ENCODE measurements around the gene CHCHD3. TPM values are rescaled to one million over a fixed set of nuclear protein-coding genes. Genes with fewer than 3 reads are reported as not detected.

Gene CHCHD3
- total RNA-seq, 3 donors from 2014 or later, result 80.7 to 101 (median 92.0) TPM

- no peaks in the 10 kb centered on the region for H3K36me3 Mint-ChIP-seq (ENCODE audit: insufficient read depth)
- DNase-seq (no peak), ATAC-seq (no peak)
- H3K4me3 Mint-ChIP-seq, result no peak overlapping the region
- H3K9me3 Mint-ChIP-seq, result no peaks in the 10 kb centered on the region
- H3K4me1 Mint-ChIP-seq (ENCODE audit: low read depth), result peaks cover 15% of the 10 kb centered on the region
- H3K27me3 Mint-ChIP-seq (ENCODE audit: low read depth), result no peaks in the 10 kb centered on the region
These were observed 304.5 kb downstream of the CHCHD3 start for GRCh38 chr7:132777414-132777813.

- DNase-seq, result no peak
- H3K4me1 Mint-ChIP-seq (ENCODE audit: low read depth), result peaks cover 23% of the 10 kb centered on the region
- ATAC-seq, result no peak
- H3K27me3 Mint-ChIP-seq (ENCODE audit: low read depth), result peaks cover 2% of the 10 kb centered on the region
- H3K9me3 Mint-ChIP-seq, result no peaks in the 10 kb centered on the region
- no peaks in the 10 kb centered on the region for H3K36me3 Mint-ChIP-seq (ENCODE audit: insufficient read depth)
- H3K4me3 Mint-ChIP-seq, result no peak overlapping the region
These were observed 305.8 kb downstream of the CHCHD3 start for GRCh38 chr7:132776048-132776620.

DNA sequence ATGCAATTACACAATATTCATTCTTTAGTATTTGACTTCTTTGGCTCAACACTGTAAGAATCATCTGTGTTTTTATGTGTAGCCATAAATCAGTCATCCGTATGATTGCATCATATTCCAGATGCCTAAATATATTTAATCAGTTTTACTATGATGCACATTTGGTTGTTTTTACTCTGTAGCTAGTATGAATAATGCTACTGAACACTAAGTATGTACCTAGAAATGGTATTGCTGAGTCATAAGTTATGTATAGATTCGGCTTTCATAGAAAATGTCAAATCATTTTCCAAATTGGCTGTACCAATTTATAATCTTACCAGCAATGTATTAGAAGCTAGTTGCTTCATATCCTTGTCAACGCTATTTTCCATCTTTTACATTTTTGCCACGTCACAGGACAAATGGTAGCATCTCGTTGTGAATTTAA, 308.3 kb downstream of the CHCHD3 start:
- ATAC-seq, result peak; percentile 38 to 69
- H3K4me1 Mint-ChIP-seq (ENCODE audit: low read depth), result peaks cover 33% of the 10 kb centered on the region
- H3K9me3 Mint-ChIP-seq, result peaks cover 17% of the 10 kb centered on the region
- H3K36me3 Mint-ChIP-seq (ENCODE audit: insufficient read depth), result peaks cover 4% of the 10 kb centered on the region
- H3K27me3 Mint-ChIP-seq (ENCODE audit: low read depth), result peaks cover 2% of the 10 kb centered on the region
- DNase-seq, result no peak
- H3K4me3 Mint-ChIP-seq, result no peak overlapping the region

GRCh38 chr7:132771301-132771730, 310.6 kb downstream of the CHCHD3 start:
- Mint-ChIP-seq H3K36me3 (ENCODE audit: insufficient read depth) (peaks cover 4% of the 10 kb centered on the region), H3K27me3 (ENCODE audit: low read depth) (peaks cover 2% of the 10 kb centered on the region), H3K4me3 (no peak overlapping the region), H3K9me3 (peaks cover 17% of the 10 kb centered on the region), H3K4me1 (ENCODE audit: low read depth) (peaks cover 24% of the 10 kb centered on the region)
- DNase-seq, result peak; percentile 9
- peak; percentile 56 to 80 for ATAC-seq

GRCh38 chr7:132770055-132770454, 311.8 kb downstream of the CHCHD3 start:
- Mint-ChIP-seq H3K27me3 (ENCODE audit: low read depth) (peaks cover 2% of the 10 kb centered on the region), H3K4me1 (ENCODE audit: low read depth) (peaks cover 24% of the 10 kb centered on the region), H3K9me3 (peaks cover 17% of the 10 kb centered on the region), H3K36me3 (ENCODE audit: insufficient read depth) (peaks cover 4% of the 10 kb centered on the region), H3K4me3 (no peak overlapping the region)
- ATAC-seq, result no peak
- no peak for DNase-seq

DNA sequence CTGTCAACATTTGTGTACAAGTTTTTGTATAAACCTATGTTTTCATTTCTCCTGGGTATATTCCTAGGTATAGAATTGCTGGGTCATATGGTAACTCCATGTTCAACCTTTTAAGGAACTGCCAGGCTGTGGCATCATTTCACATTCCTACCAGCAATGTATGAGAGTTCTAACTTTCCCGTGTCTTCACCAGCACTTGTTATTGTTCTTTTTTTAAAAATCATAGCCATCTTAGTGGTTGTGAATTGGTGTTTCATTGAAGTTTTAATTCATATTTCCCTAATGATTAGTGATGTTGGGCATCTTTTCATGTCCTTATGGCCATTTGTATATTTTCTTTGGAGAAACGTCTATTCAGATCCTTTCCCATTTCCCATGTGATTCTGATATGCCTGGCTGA, 312.6 kb downstream of the CHCHD3 start:
- peaks cover 17% of the 10 kb centered on the region for H3K9me3 Mint-ChIP-seq
- DNase-seq, result no peak
- H3K4me1 Mint-ChIP-seq (ENCODE audit: low read depth), result peaks cover 24% of the 10 kb centered on the region
- no peak overlapping the region for H3K4me3 Mint-ChIP-seq
- H3K36me3 Mint-ChIP-seq (ENCODE audit: insufficient read depth), result peaks cover 4% of the 10 kb centered on the region
- no peak for ATAC-seq
- peaks cover 2% of the 10 kb centered on the region for H3K27me3 Mint-ChIP-seq (ENCODE audit: low read depth)

DNA sequence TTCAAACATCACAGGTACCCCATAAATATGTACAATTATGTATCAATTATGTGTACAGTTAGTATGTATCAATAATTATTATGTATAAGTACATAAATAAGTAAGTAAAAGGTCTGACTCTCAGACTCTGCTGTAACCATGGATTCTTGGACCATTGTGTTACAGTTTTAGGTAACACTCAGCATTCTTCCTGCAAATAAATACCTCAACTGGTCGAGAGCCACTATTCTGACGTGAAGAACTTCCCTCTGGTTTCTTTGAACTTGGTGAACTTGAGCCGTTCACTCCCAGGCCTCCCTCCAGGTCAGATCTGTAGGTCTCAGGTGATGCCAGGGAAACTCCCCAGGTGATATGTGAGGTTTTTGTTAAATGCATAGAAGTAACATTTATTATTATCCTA, 313.8 kb downstream of the CHCHD3 start:
- no peak overlapping the region for H3K4me3 Mint-ChIP-seq
- peaks cover 2% of the 10 kb centered on the region for H3K27me3 Mint-ChIP-seq (ENCODE audit: low read depth)
- peaks cover 4% of the 10 kb centered on the region for H3K36me3 Mint-ChIP-seq (ENCODE audit: insufficient read depth)
- H3K4me1 Mint-ChIP-seq (ENCODE audit: low read depth), result peaks cover 24% of the 10 kb centered on the region
- DNase-seq (no peak), ATAC-seq (no peak)
- H3K9me3 Mint-ChIP-seq, result peaks cover 17% of the 10 kb centered on the region

DNA sequence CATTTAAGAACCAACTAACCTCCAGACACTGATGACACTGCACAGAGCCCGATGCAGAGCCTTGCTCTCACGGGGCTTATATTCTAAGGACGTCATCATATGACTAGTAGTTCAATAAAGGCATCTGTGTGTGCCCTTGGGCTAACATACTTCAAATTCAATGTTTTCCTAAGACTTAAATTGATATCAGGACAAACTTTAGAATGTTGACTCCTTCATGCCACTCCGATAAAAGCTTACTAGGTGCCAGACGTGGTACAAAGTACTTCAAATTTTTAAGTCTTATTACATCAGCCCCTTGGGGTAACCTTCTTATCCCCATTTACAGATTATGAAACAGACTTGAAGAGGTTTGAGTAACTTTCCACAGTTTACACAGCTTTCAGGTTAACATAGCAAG, 314.5 kb downstream of the CHCHD3 start:
- H3K4me1 Mint-ChIP-seq (ENCODE audit: low read depth), result peaks cover 24% of the 10 kb centered on the region
- H3K4me3 Mint-ChIP-seq, result no peak overlapping the region
- DNase-seq (no peak), ATAC-seq (no peak)
- H3K36me3 Mint-ChIP-seq (ENCODE audit: insufficient read depth), result peaks cover 4% of the 10 kb centered on the region
- H3K27me3 Mint-ChIP-seq (ENCODE audit: low read depth), result peaks cover 2% of the 10 kb centered on the region
- H3K9me3 Mint-ChIP-seq, result peaks cover 17% of the 10 kb centered on the region

GRCh38 chr7:132766660-132767059, 315.2 kb downstream of the CHCHD3 start:
- H3K27me3 Mint-ChIP-seq (ENCODE audit: low read depth), result peaks cover 2% of the 10 kb centered on the region
- peaks cover 21% of the 10 kb centered on the region for H3K4me1 Mint-ChIP-seq (ENCODE audit: low read depth)
- no peak overlapping the region for H3K4me3 Mint-ChIP-seq
- ATAC-seq, result no peak
- peaks cover 17% of the 10 kb centered on the region for H3K9me3 Mint-ChIP-seq
- H3K36me3 Mint-ChIP-seq (ENCODE audit: insufficient read depth), result peaks cover 4% of the 10 kb centered on the region
- DNase-seq, result no peak

- Mint-ChIP-seq H3K36me3 (ENCODE audit: insufficient read depth) (peaks cover 4% of the 10 kb centered on the region), H3K4me3 (no peak overlapping the region), H3K27me3 (ENCODE audit: low read depth) (no peaks in the 10 kb centered on the region), H3K9me3 (peaks cover 17% of the 10 kb centered on the region), H3K4me1 (ENCODE audit: low read depth) (peaks cover 13% of the 10 kb centered on the region)
- DNase-seq, result no peak
- no peak for ATAC-seq
These were observed 316.0 kb downstream of the CHCHD3 start for GRCh38 chr7:132765861-132766260.

GRCh38 chr7:132764762-132765161, 317.1 kb downstream of the CHCHD3 start:
- Mint-ChIP-seq H3K36me3 (ENCODE audit: insufficient read depth) (peaks cover 4% of the 10 kb centered on the region), H3K9me3 (peaks cover 10% of the 10 kb centered on the region)
- ATAC-seq, result no peak

DNA sequence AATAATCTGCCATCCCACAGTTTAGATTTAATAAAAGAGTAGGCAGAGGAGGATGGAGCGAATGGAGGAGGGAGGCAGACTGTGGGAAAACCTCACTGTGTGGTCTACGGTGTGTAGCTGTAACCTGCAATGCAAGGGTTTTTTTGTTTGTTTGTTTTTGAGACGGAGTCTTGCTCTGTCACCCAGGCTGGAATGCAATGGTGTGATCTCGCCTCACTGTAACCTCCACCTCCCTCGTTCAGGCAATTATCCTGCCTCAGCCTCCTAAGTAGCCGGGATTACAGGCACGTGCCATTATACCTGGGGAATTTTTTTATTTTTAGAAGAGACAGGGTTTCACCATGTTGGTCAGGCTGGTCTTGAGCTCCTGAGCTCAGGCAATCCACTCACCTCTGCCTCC, 321.0 kb downstream of the CHCHD3 start:
- H3K27me3 Mint-ChIP-seq (ENCODE audit: low read depth), result no peaks in the 10 kb centered on the region
- no peak for DNase-seq
- no peak overlapping the region for H3K4me3 Mint-ChIP-seq
- peaks cover 5% of the 10 kb centered on the region for H3K4me1 Mint-ChIP-seq (ENCODE audit: low read depth)
- no peaks in the 10 kb centered on the region for H3K36me3 Mint-ChIP-seq (ENCODE audit: insufficient read depth)
- no peaks in the 10 kb centered on the region for H3K9me3 Mint-ChIP-seq
- ATAC-seq, result no peak

More at GRCh38 chr7:132764762-132765161, 317.1 kb downstream of the CHCHD3 start:
- DNase-seq, result no peak
- Mint-ChIP-seq H3K4me1 (ENCODE audit: low read depth) (peaks cover 2% of the 10 kb centered on the region), H3K27me3 (ENCODE audit: low read depth) (no peaks in the 10 kb centered on the region), H3K4me3 (no peak overlapping the region)

DNA sequence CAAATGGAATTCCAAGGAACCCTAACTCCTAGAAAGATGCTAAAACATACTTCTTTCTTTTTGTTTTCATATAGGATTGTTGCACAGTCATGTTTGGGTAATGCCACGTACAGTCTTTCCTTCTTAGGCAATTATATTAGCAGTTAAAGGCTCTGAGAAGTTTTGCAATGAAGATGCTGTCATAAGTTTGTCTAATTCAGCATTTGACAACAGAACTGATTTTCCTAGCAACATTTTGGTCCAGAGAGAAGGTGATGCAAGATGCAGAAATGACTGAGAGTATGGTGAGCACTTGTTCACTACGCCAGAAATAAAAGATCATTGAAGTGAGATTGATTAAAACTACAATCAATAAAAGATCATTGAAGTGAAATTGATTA, 321.7 kb downstream of the CHCHD3 start:
- Mint-ChIP-seq H3K27me3 (ENCODE audit: low read depth) (no peaks in the 10 kb centered on the region), H3K36me3 (ENCODE audit: insufficient read depth) (no peaks in the 10 kb centered on the region), H3K9me3 (no peaks in the 10 kb centered on the region), H3K4me3 (no peak overlapping the region), H3K4me1 (ENCODE audit: low read depth) (peaks cover 7% of the 10 kb centered on the region)
- ATAC-seq, result no peak
- DNase-seq, result no peak

DNA sequence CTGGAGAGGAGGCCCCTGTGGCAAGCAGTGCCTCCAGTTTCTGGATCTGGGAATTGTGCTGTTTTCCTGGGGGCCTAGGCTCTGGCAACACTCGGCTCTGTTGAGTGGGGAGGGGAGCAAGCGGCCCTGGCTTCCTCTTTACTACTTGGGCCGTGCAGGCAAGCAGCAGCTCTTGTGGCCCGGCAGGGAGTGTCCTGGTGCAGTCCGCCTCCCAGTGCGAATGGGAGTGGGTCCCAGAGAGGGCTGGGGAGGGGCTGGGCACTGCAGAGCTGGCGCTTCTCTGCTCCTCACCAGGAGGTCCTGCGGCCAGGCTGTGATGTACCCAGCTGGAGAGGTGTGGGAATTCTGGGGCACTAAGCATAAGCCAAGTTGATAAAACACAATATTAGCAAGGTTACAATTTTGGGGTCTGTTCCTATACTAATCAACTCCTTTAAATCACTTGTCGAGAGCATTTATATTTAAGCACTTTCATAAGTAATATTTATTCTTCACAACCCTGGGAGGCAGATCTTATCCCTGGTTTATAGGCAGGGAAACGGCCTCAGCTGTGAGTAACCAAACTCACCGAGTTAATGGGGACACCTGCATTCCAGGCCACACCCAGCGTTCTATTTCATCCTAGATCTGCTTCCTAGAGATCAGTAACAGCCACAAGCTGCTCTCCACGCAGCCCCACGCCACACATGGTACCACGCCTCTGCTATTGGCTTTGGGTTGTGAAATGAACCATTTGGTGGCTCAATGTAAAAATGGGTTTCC, 322.2 kb downstream of the CHCHD3 start:
- Mint-ChIP-seq H3K27me3 (ENCODE audit: low read depth) (no peaks in the 10 kb centered on the region), H3K4me3 (no peak overlapping the region), H3K36me3 (ENCODE audit: insufficient read depth) (no peaks in the 10 kb centered on the region), H3K4me1 (ENCODE audit: low read depth) (peaks cover 7% of the 10 kb centered on the region), H3K9me3 (no peaks in the 10 kb centered on the region)
- DNase-seq, result no peak
- no peak for ATAC-seq

- H3K27me3 Mint-ChIP-seq (ENCODE audit: low read depth), result no peaks in the 10 kb centered on the region
- H3K9me3 Mint-ChIP-seq, result no peaks in the 10 kb centered on the region
These were observed 322.9 kb downstream of the CHCHD3 start for GRCh38 chr7:132758986-132759385.

More at GRCh38 chr7:132758986-132759385, 322.9 kb downstream of the CHCHD3 start:
- H3K4me3 Mint-ChIP-seq, result no peak overlapping the region
- H3K36me3 Mint-ChIP-seq (ENCODE audit: insufficient read depth), result no peaks in the 10 kb centered on the region
- ATAC-seq (no peak), DNase-seq (no peak)
- H3K4me1 Mint-ChIP-seq (ENCODE audit: low read depth), result peaks cover 7% of the 10 kb centered on the region
